Activated naive CD8-positive, alpha-beta T cell treated with anti-CD3 and anti-CD28 coated beads, Interleukin-2, amount 10 ng/mL, durations not matched to agents 7 days and 5 days (primary cell): ENCODE measurements around the gene ACAP2. TPM values are rescaled to one million over a fixed set of nuclear protein-coding genes. Genes with fewer than 3 reads are reported as not detected.
"Not testable (repeated sequence)": the region's sequence is repeated elsewhere in the genome, so short reads cannot be mapped to it uniquely, and the experiment has no call there.

Experiments used
- ATAC-seq: fragments of 150-1000 bp; cut with Tn5 transposase; one replicate; pipeline ENCODE4 v1.10.0; 2021; ENCODE audit warnings: low read depth, moderate library complexity
- POLR2A ChIA-PET: fragments of 350-600 bp; sonication (Branson Sonifier 250); formaldehyde crosslinking; loops from one replicate; lab custom pipeline; 2021; ENCODE audit warnings: antibody characterized with exemption; lab: Charles Lee
- DNase-seq: peaks from one replicate; pipeline ENCODE4 v3.0.0; 2021
- H3K27ac Mint-ChIP-seq: one replicate; pipeline ENCODE4 v1.8.0; 2022; ENCODE audit warnings: mild to moderate bottlenecking, mixed read lengths
- H3K27me3 Mint-ChIP-seq: one replicate; pipeline ENCODE4 v1.8.0; 2022; ENCODE audit warnings: mild to moderate bottlenecking, moderate library complexity, mixed read lengths
- H3K36me3 Mint-ChIP-seq: one replicate; pipeline ENCODE4 v1.8.0; 2021; ENCODE audit warnings: mild to moderate bottlenecking, mixed read lengths
- H3K4me1 Mint-ChIP-seq: one replicate; pipeline ENCODE4 v1.8.0; 2021; ENCODE audit warnings: mixed read lengths
- H3K4me3 Mint-ChIP-seq: one replicate; pipeline ENCODE4 v1.8.0; 2022; ENCODE audit warnings: mild to moderate bottlenecking, moderate library complexity, mixed read lengths
- H3K9me3 Mint-ChIP-seq: one replicate; pipeline ENCODE4 v1.8.0; 2021; ENCODE audit warnings: mixed read lengths
- total RNA-seq, 2 experiments: library from RNA; stranded (reverse); gene quantifications; one replicate each; pipeline ENCODE4 v1.2.3, GENCODE V29; 2021

Gene ACAP2
- total RNA-seq, result 10 to 100 TPM; 68.3 to 73.4 TPM

- H3K27me3 Mint-ChIP-seq, result no peaks in the 10 kb centered on the region
- H3K4me1 Mint-ChIP-seq, result peaks cover 29% of the 10 kb centered on the region
- peak within 1 kb of the TSS; percentile 87 for H3K4me3 Mint-ChIP-seq
- H3K27ac Mint-ChIP-seq, result peak within 1 kb of the TSS; percentile 93
- POLR2A ChIA-PET, result interaction anchor here (0.6 to 3.0 kb wide), 12 partner anchors 9 to 173 kb away, joined by 3 to 12 read pairs (median 3); partner anchors contain the start of gene PPP1R2
- H3K9me3 Mint-ChIP-seq, result no peaks in the 10 kb centered on the region
- DNase-seq (peak; percentile 100), ATAC-seq (peak; percentile 90)
- no peaks in the 10 kb centered on the region for H3K36me3 Mint-ChIP-seq
These were observed at the start of gene ACAP2 for GRCh38 chr3:195442573-195443390. ACAP2 (minus strand) TSS chr3:195443020; CDS start chr3:195442847, 173 bp downstream.

GRCh38 chr3:195475614-195476013 is 32.8 kb upstream of the ACAP2 start:
- H3K4me3 Mint-ChIP-seq, result no peak overlapping the region
- ATAC-seq (no peak), DNase-seq (no peak)
- H3K9me3 Mint-ChIP-seq, result no peaks in the 10 kb centered on the region
- H3K4me1 Mint-ChIP-seq, result no peaks in the 10 kb centered on the region
- H3K36me3 Mint-ChIP-seq, result no peaks in the 10 kb centered on the region
- H3K27ac Mint-ChIP-seq, result no peak overlapping the region
- H3K27me3 Mint-ChIP-seq, result peaks cover 17% of the 10 kb centered on the region
- POLR2A ChIA-PET, result no interaction called here

GRCh38 chr3:195475116-195475515 is 32.3 kb upstream of the ACAP2 start:
- H3K9me3 Mint-ChIP-seq, DNase-seq, ATAC-seq, H3K36me3 Mint-ChIP-seq, H3K4me1 Mint-ChIP-seq, POLR2A ChIA-PET, H3K4me3 Mint-ChIP-seq, H3K27ac Mint-ChIP-seq: not testable (repeated sequence)
- H3K27me3 Mint-ChIP-seq, result peaks cover 17% of the 10 kb centered on the region

DNA sequence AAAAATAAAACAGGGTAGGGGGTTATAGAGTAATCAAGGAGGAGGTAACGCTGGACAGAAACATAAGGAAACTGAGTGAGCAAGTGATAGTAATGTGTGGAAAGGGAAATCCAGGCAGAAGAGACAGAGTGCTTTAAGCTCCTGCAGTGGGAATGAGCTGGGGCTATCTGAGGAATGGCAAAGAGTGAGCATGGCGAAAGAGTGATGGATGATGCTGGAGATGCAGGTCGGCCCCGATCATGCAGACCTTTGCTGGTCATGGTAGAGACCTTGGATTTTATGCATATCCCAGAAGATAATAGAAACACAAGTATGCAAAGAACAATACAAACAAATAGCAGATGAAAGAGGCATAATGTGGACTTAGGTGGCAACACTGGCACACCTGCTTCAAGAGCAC is 26.0 kb upstream of the ACAP2 start:
- POLR2A ChIA-PET, result no interaction called here
- H3K36me3 Mint-ChIP-seq, result peaks cover 7% of the 10 kb centered on the region
- H3K9me3 Mint-ChIP-seq, result peaks cover 10% of the 10 kb centered on the region
- ATAC-seq, result no peak
- no peak for DNase-seq
- no peak overlapping the region for H3K27ac Mint-ChIP-seq
- H3K4me3 Mint-ChIP-seq, result no peak overlapping the region
- peaks cover 7% of the 10 kb centered on the region for H3K27me3 Mint-ChIP-seq
- H3K4me1 Mint-ChIP-seq, result peaks cover 8% of the 10 kb centered on the region

- no peak overlapping the region for H3K4me3 Mint-ChIP-seq
- H3K27ac Mint-ChIP-seq, result peak overlapping the region; percentile 73
- H3K36me3 Mint-ChIP-seq, result peaks cover 7% of the 10 kb centered on the region
- peaks cover 8% of the 10 kb centered on the region for H3K4me1 Mint-ChIP-seq
- no peak for DNase-seq
- H3K27me3 Mint-ChIP-seq, result peaks cover 7% of the 10 kb centered on the region
- POLR2A ChIA-PET, result no interaction called here
- H3K9me3 Mint-ChIP-seq, result peaks cover 10% of the 10 kb centered on the region
- peak; percentile 21 for ATAC-seq
These were observed 25.6 kb upstream of the ACAP2 start for GRCh38 chr3:195468391-195468776.

DNA sequence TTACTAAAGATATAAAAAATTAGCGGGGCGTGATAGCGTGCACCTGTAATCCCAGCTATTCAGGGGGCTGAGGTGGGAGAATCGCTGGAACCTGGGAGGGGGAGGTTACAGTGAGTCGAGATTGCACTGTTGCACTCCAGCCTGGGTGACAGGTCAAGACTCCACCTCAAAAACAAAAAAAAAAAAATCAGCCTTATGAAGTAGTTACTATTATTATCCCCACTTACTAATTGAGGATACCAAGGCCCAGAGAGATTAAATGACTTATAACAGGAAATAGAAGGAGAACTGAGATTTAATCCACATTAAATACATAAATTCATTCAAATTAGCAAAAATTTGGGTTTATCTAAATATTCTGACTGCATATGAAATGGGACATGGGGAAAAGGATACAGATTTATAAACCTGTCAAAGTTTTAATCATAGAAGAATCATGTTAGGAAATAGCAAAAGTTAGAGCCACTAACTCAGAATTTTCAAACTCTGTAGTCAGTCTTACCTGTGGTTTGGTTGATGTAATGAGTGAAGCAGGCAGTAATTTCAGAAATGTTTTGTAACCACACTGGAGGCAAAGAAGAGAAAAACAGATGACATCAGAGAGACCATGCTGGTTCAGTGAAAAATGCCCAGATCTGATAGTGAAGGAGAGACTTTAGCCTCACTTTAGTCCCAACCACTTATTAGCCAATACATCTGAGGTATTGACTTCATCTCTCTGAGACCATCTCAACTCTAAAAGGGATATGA is 25.0 kb upstream of the ACAP2 start:
- POLR2A ChIA-PET, result no interaction called here
- Mint-ChIP-seq H3K4me1 (peaks cover 8% of the 10 kb centered on the region), H3K4me3 (no peak overlapping the region), H3K36me3 (peaks cover 7% of the 10 kb centered on the region), H3K27ac (peak overlapping the region; percentile 73), H3K9me3 (peaks cover 10% of the 10 kb centered on the region), H3K27me3 (peaks cover 7% of the 10 kb centered on the region)
- ATAC-seq (peak; percentile 74), DNase-seq (no peak)

- H3K4me3 Mint-ChIP-seq, result no peak overlapping the region
- no peak overlapping the region for H3K27ac Mint-ChIP-seq
- no peaks in the 10 kb centered on the region for H3K27me3 Mint-ChIP-seq
- H3K4me1 Mint-ChIP-seq, result peaks cover 8% of the 10 kb centered on the region
- no peak for ATAC-seq
- POLR2A ChIA-PET, result interaction anchor here (0.6 to 0.7 kb wide), 2 partner anchors 11 to 60 kb away, joined by 5 to 6 read pairs; no protein-coding TSS in a partner anchor
- no peak for DNase-seq
- H3K36me3 Mint-ChIP-seq, result peaks cover 7% of the 10 kb centered on the region
- peaks cover 10% of the 10 kb centered on the region for H3K9me3 Mint-ChIP-seq
These were observed 23.4 kb upstream of the ACAP2 start for GRCh38 chr3:195466251-195466650.

DNA sequence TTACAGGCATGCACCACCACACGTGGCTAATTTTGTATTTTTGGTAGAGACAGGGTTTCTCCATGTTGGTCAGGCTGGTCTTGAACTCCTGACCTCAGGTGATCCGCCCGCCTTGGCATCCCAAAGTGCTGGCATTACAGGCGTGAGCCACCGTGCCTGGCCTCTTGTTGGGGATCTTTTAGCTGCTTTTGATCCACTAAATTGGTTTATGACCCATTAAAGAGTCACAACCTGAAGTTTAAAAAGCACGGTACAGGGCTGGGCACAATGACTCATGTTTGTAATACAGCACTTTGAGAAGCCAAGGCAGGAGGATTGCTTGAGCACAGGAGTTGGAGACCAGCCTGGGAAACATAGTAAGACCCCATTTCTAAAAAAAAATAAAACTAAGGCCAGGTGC is 20.1 kb upstream of the ACAP2 start:
- DNase-seq, H3K4me1 Mint-ChIP-seq, POLR2A ChIA-PET, H3K27me3 Mint-ChIP-seq, H3K36me3 Mint-ChIP-seq, H3K4me3 Mint-ChIP-seq, H3K27ac Mint-ChIP-seq, ATAC-seq, H3K9me3 Mint-ChIP-seq: not testable (repeated sequence)

DNA sequence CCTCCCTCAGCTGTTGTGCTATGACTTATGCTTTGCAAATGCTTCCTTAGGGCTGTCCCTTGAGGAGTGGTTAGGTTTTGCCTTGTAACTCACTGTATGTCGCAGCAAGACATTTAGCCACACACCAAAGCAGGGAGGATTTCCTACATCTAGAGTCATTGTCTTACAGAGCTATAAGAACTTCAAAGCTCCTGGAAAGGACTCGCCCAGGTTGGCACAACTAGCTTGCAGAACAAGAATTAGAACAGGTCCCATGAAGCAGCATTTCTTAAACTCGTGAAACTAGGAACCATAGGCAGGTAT is 19.4 kb upstream of the ACAP2 start:
- Mint-ChIP-seq H3K9me3 (peaks cover 1% of the 10 kb centered on the region), H3K4me3 (no peak overlapping the region), H3K4me1 (peaks cover 6% of the 10 kb centered on the region), H3K36me3 (no peaks in the 10 kb centered on the region), H3K27me3 (peaks cover 2% of the 10 kb centered on the region), H3K27ac (no peak overlapping the region)
- DNase-seq (no peak), ATAC-seq (no peak)
- POLR2A ChIA-PET, result interaction anchor here (1.0 kb wide), 1 partner anchor 62 kb away, joined by 3 read pairs; no protein-coding TSS in a partner anchor

DNA sequence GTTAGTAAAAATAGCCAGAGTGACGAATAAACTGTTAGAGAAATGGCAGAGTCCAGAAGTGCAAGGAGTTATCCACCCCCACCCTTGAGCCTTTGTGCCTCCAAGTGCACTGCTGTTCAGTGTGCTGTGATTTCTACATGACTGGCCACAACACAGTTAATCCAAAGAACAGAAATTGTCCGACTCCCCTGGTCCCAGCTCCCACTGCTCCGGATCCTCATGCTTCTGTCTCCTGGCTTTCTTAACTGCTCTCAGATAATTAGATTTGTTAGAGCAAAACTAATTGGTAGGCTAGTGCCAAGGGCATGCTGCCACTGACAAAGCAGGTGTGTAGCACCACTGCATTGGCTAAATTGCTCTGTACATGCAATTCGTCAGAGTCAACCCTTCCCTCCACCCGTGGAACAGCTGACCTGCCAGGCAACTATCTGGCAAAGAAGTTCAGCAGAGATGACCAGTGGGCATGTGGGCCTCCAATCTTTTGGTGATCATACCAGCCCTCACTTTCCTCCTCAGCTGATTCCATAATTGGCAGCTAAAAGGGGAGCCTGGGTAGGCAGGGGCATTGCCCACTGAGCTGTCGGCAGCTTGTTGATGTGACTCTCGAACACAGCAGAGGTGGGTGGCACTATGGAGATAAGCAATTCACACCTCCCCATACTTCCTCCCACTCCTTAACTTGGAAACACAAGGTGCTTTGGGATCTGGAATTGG is 18.9 kb upstream of the ACAP2 start:
- peaks cover 2% of the 10 kb centered on the region for H3K27me3 Mint-ChIP-seq
- POLR2A ChIA-PET, result interaction anchor here (1.0 kb wide), 1 partner anchor 62 kb away, joined by 3 read pairs; no protein-coding TSS in a partner anchor
- H3K4me1 Mint-ChIP-seq, result peaks cover 6% of the 10 kb centered on the region
- no peak for ATAC-seq
- H3K9me3 Mint-ChIP-seq, result peaks cover 1% of the 10 kb centered on the region
- no peak for DNase-seq
- H3K27ac Mint-ChIP-seq, result no peak overlapping the region
- H3K36me3 Mint-ChIP-seq, result no peaks in the 10 kb centered on the region
- no peak overlapping the region for H3K4me3 Mint-ChIP-seq

GRCh38 chr3:195460091-195460713 is 17.4 kb upstream of the ACAP2 start:
- Mint-ChIP-seq H3K27me3 (peaks cover 2% of the 10 kb centered on the region), H3K36me3 (no peaks in the 10 kb centered on the region), H3K4me3 (no peak overlapping the region), H3K27ac (no peak overlapping the region), H3K4me1 (peaks cover 9% of the 10 kb centered on the region), H3K9me3 (peaks cover 1% of the 10 kb centered on the region)
- DNase-seq (no peak), ATAC-seq (no peak)
- POLR2A ChIA-PET, result interaction anchor here (0.6 to 1.5 kb wide), 3 partner anchors 17 to 21 kb away, joined by 3 to 4 read pairs (median 3); partner anchors contain the start of gene ACAP2

DNA sequence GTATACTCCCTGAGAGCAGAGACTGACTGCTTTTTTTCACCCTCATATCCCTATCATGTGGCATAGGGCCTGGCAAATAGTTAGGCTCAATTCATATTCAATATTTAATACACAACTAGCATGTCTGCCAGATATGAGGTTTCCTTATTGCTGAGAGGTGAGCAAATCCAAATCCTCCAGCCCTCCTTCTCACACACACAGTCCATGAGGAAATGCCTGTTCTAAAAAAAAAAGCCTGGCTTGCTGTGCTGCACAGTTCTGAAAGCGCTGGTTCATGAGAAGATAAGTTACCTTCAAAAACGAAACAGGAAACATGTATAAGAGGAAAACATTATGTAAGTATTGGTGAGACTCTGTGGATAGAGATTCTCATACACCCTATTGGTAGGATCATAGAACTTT is 15.5 kb upstream of the ACAP2 start:
- Mint-ChIP-seq H3K9me3 (peaks cover 8% of the 10 kb centered on the region), H3K27ac (peak overlapping the region; percentile 91), H3K4me1 (peaks cover 14% of the 10 kb centered on the region), H3K27me3 (peaks cover 2% of the 10 kb centered on the region), H3K36me3 (peaks cover 5% of the 10 kb centered on the region), H3K4me3 (peak overlapping the region; percentile 74)
- DNase-seq, result no peak
- POLR2A ChIA-PET, result no interaction called here
- ATAC-seq, result peak; percentile 96

GRCh38 chr3:195455789-195456188 is 13.0 kb upstream of the ACAP2 start:
- POLR2A ChIA-PET, result interaction anchor here (0.6 to 1.4 kb wide), 2 partner anchors 10 to 12 kb away, joined by 3 to 5 read pairs; partner anchors contain the start of gene ACAP2
- Mint-ChIP-seq H3K4me1 (peaks cover 15% of the 10 kb centered on the region), H3K36me3 (peaks cover 5% of the 10 kb centered on the region), H3K4me3 (no peak overlapping the region), H3K27me3 (peaks cover 2% of the 10 kb centered on the region), H3K27ac (no peak overlapping the region), H3K9me3 (peaks cover 9% of the 10 kb centered on the region)
- ATAC-seq, result no peak
- DNase-seq, result no peak
